H1 (cell line): Measurements from ENCODE around the gene C1GALT1. TPM values are rescaled to one million over a fixed set of nuclear protein-coding genes. Genes with fewer than 3 reads are reported as not detected.

Experiments
- CTCF ChIA-PET: fragments of 300-600 bp; sonication (Branson Sonifier 250); formaldehyde crosslinking; loops from one replicate; lab custom pipeline; 2021; ENCODE audit not compliant: partially characterized antibody; lab: Charles Lee
- POLR2A ChIA-PET: fragments of 300-600 bp; sonication (Branson Sonifier 250); formaldehyde crosslinking; loops from one replicate; lab custom pipeline; 2021; ENCODE audit warnings: inconsistent platforms; ENCODE audit not compliant: partially characterized antibody; lab: Charles Lee
- DNase-seq, 2 experiments: peaks; one replicate each; pipeline versions ENCODE4 v3.0.0 to v3.0.0-alpha.2; 2010 to 2022; ENCODE audit warnings: low spot score in 2 of 2, low read depth in 1 of 2, mixed read lengths in 1 of 2
- FAIRE-seq: peaks from 2 replicates; lab custom pipeline; 2011; peaks lifted over from hg19 to GRCh38; lab: Jason Lieb, UNC
- H2AFZ ChIP-seq: 2 replicates; pipeline ENCODE4 v1.8.1; 2012; ENCODE audit warnings: low read length, inconsistent platforms
- H2AK5ac ChIP-seq: 2 replicates; pipeline ENCODE4 v1.6.1; 2013; ENCODE audit warnings: low read depth, low read length
- H2BK120ac ChIP-seq: replicated peaks from 2 replicates; pipeline ENCODE3; 2013; ENCODE audit warnings: low read depth, low read length, inconsistent platforms
- H2BK12ac ChIP-seq: 2 replicates; pipeline ENCODE4 v1.6.1; 2013; ENCODE audit warnings: low read depth, low read length
- H2BK15ac ChIP-seq: 2 replicates; pipeline ENCODE4 v1.6.1; 2013; ENCODE audit warnings: low read length
- H2BK20ac ChIP-seq: 2 replicates; pipeline ENCODE4 v1.6.1; 2013; ENCODE audit warnings: low read length
- H2BK5ac ChIP-seq: 2 replicates; pipeline ENCODE4 v1.6.1; 2013; ENCODE audit warnings: low read depth, low read length
- H3K14ac ChIP-seq: 2 replicates; pipeline ENCODE4 v1.6.1; 2013; ENCODE audit warnings: inconsistent platforms; ENCODE audit not compliant: insufficient read length
- H3K18ac ChIP-seq: 2 replicates; pipeline ENCODE4 v1.6.1; 2013; ENCODE audit warnings: low read length; ENCODE audit errors: extremely low read depth
- H3K23ac ChIP-seq: 2 replicates; pipeline ENCODE4 v1.6.1; 2013; ENCODE audit warnings: inconsistent platforms; ENCODE audit not compliant: insufficient read length
- H3K23me2 ChIP-seq: 2 replicates; pipeline ENCODE4 v1.6.1; 2013; ENCODE audit warnings: low read depth, low read length
- H3K27ac ChIP-seq: 2 replicates; pipeline ENCODE4 v1.6.1; 2011; ENCODE audit warnings: low read depth, low read length, inconsistent platforms
- H3K27me3 ChIP-seq, 4 experiments: replicated peaks in 1 of 4; 1 replicate in 1 of 4; 2 replicates in 3 of 4; pipeline versions ENCODE4 v1.6.1 to v1.8.1; 2011 to 2013; ENCODE audit warnings: low read length in 3 of 4, mild to moderate bottlenecking in 3 of 4, inconsistent platforms in 2 of 4, mixed read lengths in 2 of 4, moderate library complexity in 1 of 4; ENCODE audit not compliant: control insufficient read depth in 3 of 4, insufficient read depth in 3 of 4; ENCODE audit errors: extremely low read depth in 1 of 4
- H3K36me3 ChIP-seq, 4 experiments: 2 replicates each; pipeline versions ENCODE4 v1.6.1 to v1.8.1; 2011 to 2013; ENCODE audit warnings: mild to moderate bottlenecking in 4 of 4, low read length in 3 of 4, moderate library complexity in 2 of 4, control low read depth in 1 of 4, inconsistent platforms in 1 of 4; ENCODE audit not compliant: insufficient read depth in 4 of 4, control insufficient read depth in 2 of 4
- H3K4ac ChIP-seq: replicated peaks from 2 replicates; pipeline ENCODE3; 2013; ENCODE audit warnings: low read length, low read depth, mixed read lengths, inconsistent platforms; ENCODE audit not compliant: insufficient read length
- H3K4me1 ChIP-seq, 4 experiments: replicated peaks in 1 of 4; 1 replicate in 1 of 4; 2 replicates in 3 of 4; pipeline versions ENCODE4 v1.6.1 to v1.8.1; 2011 to 2013; ENCODE audit warnings: low read length in 3 of 4, inconsistent platforms in 2 of 4, mixed read lengths in 1 of 4; ENCODE audit not compliant: insufficient read depth in 4 of 4, control insufficient read depth in 3 of 4
- H3K4me2 ChIP-seq, 2 experiments: 2 replicates each; pipeline versions ENCODE4 v1.6.1 to v1.8.1; 2011 to 2013; ENCODE audit warnings: low read depth in 2 of 2, low read length in 2 of 2, control low read depth in 1 of 2, inconsistent platforms in 1 of 2, mild to moderate bottlenecking in 1 of 2; ENCODE audit not compliant: insufficient read depth in 1 of 2
- H3K4me3 ChIP-seq, 4 experiments: fragments of 200-600, 300-600 bp in 1 of 4; sonication (generic), shearing (Covaris generic), sonication (Bioruptor Twin) in 1 of 4; 2 replicates each; pipeline versions ENCODE4 v1.5.1 to v1.8.1; 2011 to 2016; ENCODE audit warnings: low read length in 4 of 4, low read depth in 3 of 4, control low read depth in 2 of 4, inconsistent platforms in 2 of 4, mild to moderate bottlenecking in 2 of 4, mixed read lengths in 1 of 4, moderate library complexity in 1 of 4; ENCODE audit not compliant: insufficient read depth in 2 of 4; ENCODE audit errors: extremely low read depth in 1 of 4
- H3K56ac ChIP-seq: replicated peaks from 2 replicates; pipeline ENCODE3; 2013; ENCODE audit warnings: low read depth, mild to moderate bottlenecking, mixed read lengths, low read length, inconsistent platforms; ENCODE audit not compliant: insufficient read length
- H3K79me1 ChIP-seq: 2 replicates; pipeline ENCODE4 v1.6.1; 2013; ENCODE audit warnings: low read depth, low read length, control low read depth
- H3K79me2 ChIP-seq, 2 experiments: 2 replicates each; pipeline versions ENCODE4 v1.6.1 to v1.8.1; 2012 to 2013; ENCODE audit warnings: low read length in 2 of 2, mild to moderate bottlenecking in 2 of 2, inconsistent platforms in 1 of 2; ENCODE audit not compliant: insufficient read depth in 2 of 2, control insufficient read depth in 1 of 2
- H3K9ac ChIP-seq, 4 experiments: replicated peaks in 1 of 4; 1 replicate in 1 of 4; 2 replicates in 3 of 4; pipeline versions ENCODE4 v1.6.1 to v1.8.1; 2011 to 2013; ENCODE audit warnings: low read depth in 3 of 4, low read length in 3 of 4, control low read depth in 2 of 4, mild to moderate bottlenecking in 2 of 4, moderate library complexity in 2 of 4, inconsistent platforms in 1 of 4; ENCODE audit errors: extremely low read depth in 1 of 4
- H3K9me3 ChIP-seq, 2 experiments: 2 replicates each; pipeline versions ENCODE4 v1.6.1 to v1.8.1; 2012 to 2013; ENCODE audit warnings: mild to moderate bottlenecking in 2 of 2, moderate library complexity in 2 of 2, control low read depth in 1 of 2, inconsistent platforms in 1 of 2, low read depth in 1 of 2, low read length in 1 of 2, mixed read lengths in 1 of 2; ENCODE audit not compliant: insufficient read depth in 2 of 2
- H4K20me1 ChIP-seq, 2 experiments: replicated peaks in 1 of 2; 2 replicates each; pipeline versions ENCODE3 to v1.8.1; 2011 to 2013; ENCODE audit warnings: inconsistent platforms in 2 of 2, low read length in 2 of 2, mild to moderate bottlenecking in 1 of 2; ENCODE audit not compliant: insufficient read depth in 2 of 2, control insufficient read depth in 1 of 2
- H4K5ac ChIP-seq: 2 replicates; pipeline ENCODE4 v1.6.1; 2013; ENCODE audit warnings: low read length, low read depth, mixed read lengths, inconsistent platforms; ENCODE audit not compliant: insufficient read length
- H4K8ac ChIP-seq: 2 replicates; pipeline ENCODE4 v1.8.0; 2013; ENCODE audit warnings: mild to moderate bottlenecking, moderate library complexity, low read length, inconsistent platforms; ENCODE audit not compliant: insufficient read depth; ENCODE audit errors: extremely low read depth
- H4K91ac ChIP-seq: replicated peaks from 2 replicates; pipeline ENCODE3; 2013; ENCODE audit warnings: low read length, mixed read lengths, inconsistent platforms; ENCODE audit not compliant: insufficient read length
- FOSL1 ChIP-seq: IDR thresholded peaks from 2 replicates; pipeline ENCODE4 v1.6.1; 2011; ENCODE audit warnings: mild to moderate bottlenecking, low read depth, low read length, moderate library complexity; ENCODE audit not compliant: insufficient read depth
- GABPA ChIP-seq: IDR thresholded peaks from 2 replicates; pipeline ENCODE4 v1.6.1; 2011; ENCODE audit warnings: mild to moderate bottlenecking, low read length, moderate library complexity, borderline replicate concordance; ENCODE audit not compliant: insufficient read depth
- HDAC6 ChIP-seq: IDR thresholded peaks from one replicate; pipeline ENCODE4 v1.7.1; 2012; ENCODE audit warnings: low read depth, mild to moderate bottlenecking, inconsistent platforms, low read length, moderate library complexity
- RFX5 ChIP-seq: IDR thresholded peaks from 2 replicates; pipeline ENCODE4 v1.6.1; 2011; ENCODE audit warnings: low read depth, low read length, improper control_type of control experiment, borderline replicate concordance
- SRF ChIP-seq: IDR thresholded peaks from 2 replicates; pipeline ENCODE4 v1.6.1; 2011; ENCODE audit warnings: mild to moderate bottlenecking, low read depth, low read length, moderate library complexity
- TAF1 ChIP-seq: IDR thresholded peaks from 2 replicates; pipeline ENCODE4 v1.6.1; 2011; ENCODE audit warnings: mild to moderate bottlenecking, low read depth, low read length
- TBP ChIP-seq: IDR thresholded peaks from 2 replicates; pipeline ENCODE4 v1.6.1; 2011; ENCODE audit warnings: low read depth, low read length, improper control_type of control experiment
- WGBS, 2 experiments: shearing (Covaris generic) in 1 of 2; methylation state at CpG; one replicate each; pipeline versions ENCODE4 v1.1.6 to v1.1.7; 2013 to 2015; ENCODE audit warnings: low lambda C conversion rate in 2 of 2, mixed read lengths in 2 of 2, inconsistent platforms in 1 of 2, low coverage in 1 of 2, missing lambda C conversion rate in 1 of 2; ENCODE audit not compliant: insufficient replicate concordance in 2 of 2, insufficient coverage in 1 of 2, insufficient read length in 1 of 2; ENCODE audit errors: extremely low coverage in 1 of 2, missing lambda C conversion rate in 1 of 2; 5-methylcytosine and 5-hydroxymethylcytosine counted together
- polyA plus RNA-seq, 7 experiments: library from polyadenylated mRNA; depleted of rRNA in 3 of 7; stranded (reverse) in 5 of 7; unstranded in 2 of 7; fragments of >200 nt in 5 of 7; fragments of 200-250 nt in 2 of 7; gene quantifications; 1 replicate in 5 of 7; 2 replicates in 1 of 7; 4 replicates in 1 of 7; pipeline versions ENCODE4 v1.2.1 to v1.2.3, GENCODE V29; 2011 to 2013; ENCODE audit warnings: missing spikeins in 2 of 7, mixed read lengths in 2 of 7
- total RNA-seq: library from RNA; stranded (reverse); fragmentation: NEBNext Ultra II Directional; extraction: Animal tissue kit (Norgen Biotek cat#: 25700); gene quantifications from 2 replicates; pipeline ENCODE4 v1.2.1, GENCODE V29; 2021
- TF ChIP-seq, protein P1 (sequence below): IDR thresholded peaks from 2 replicates; pipeline ENCODE4 v1.6.1; 2012; ENCODE audit warnings: inconsistent platforms
- TF ChIP-seq, protein P2 (sequence below): IDR thresholded peaks from 2 replicates; pipeline ENCODE4 v1.6.1; 2012; ENCODE audit warnings: inconsistent platforms

Gene C1GALT1
- total and polyA plus RNA-seq, 2 of the 8 experiments (the other 6 are each of a cell fraction or from before 2014, with no cell fraction given) = 18.7 to 94.2 TPM

DNA sequence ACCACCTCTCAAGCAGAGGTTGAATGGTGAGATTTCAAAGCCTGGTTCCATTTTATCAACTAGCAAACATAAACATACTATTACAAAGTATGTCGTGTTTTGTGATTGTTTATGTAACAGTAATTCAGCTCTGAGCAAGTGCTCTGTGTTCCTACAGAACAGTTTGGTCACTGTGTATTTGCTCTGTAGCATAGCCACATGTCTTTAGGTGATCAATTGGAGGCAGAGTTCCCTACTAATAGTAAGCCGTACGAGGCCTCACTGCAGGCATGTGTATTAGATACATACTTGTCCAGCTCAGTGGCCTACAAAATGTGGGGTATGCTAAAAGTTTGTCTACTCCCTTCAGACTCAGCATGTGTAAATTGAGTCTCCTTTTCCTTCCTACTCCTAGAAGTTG is 53.0 kb downstream of the C1GALT1 start:
- Histone ChIP-seq H2BK20ac (no peak overlapping the region), H3K4me2 (no peak overlapping the region), H2AFZ (no peak overlapping the region), H3K36me3 (peaks cover 0 to 31% (median 6%) of the 10 kb centered on the region in 4 experiments; a peak in 5 of 8 replicates), H3K56ac (no peak overlapping the region), H2BK15ac (no peak overlapping the region), H2BK12ac (no peak overlapping the region), H3K14ac (no peak overlapping the region), H3K23ac (no peak overlapping the region), H4K91ac (no peak overlapping the region), H2AK5ac (no peak overlapping the region), H4K8ac (no peak overlapping the region), H3K4me1 (peaks cover 0 to 22% (median 13%) of the 10 kb centered on the region in 4 experiments; a peak in 4 of 7 replicates), H3K27me3 (no peaks in the 10 kb centered on the region), H3K9ac (no peak overlapping the region), H3K4me3 (no peak overlapping the region; a peak in 1 of 8 replicates), H3K79me1 (no peaks in the 10 kb centered on the region), H3K18ac (no peak overlapping the region), H3K4ac (no peak overlapping the region), H3K9me3 (no peaks in the 10 kb centered on the region), H3K27ac (no peak overlapping the region), H3K79me2 (peaks cover 0 to 84% of the 10 kb centered on the region in 2 experiments; a peak in 3 of 4 replicates), H4K20me1 (no peaks in the 10 kb centered on the region), H3K23me2 (no peaks in the 10 kb centered on the region), H2BK5ac (no peak overlapping the region), H4K5ac (no peak overlapping the region), H2BK120ac (no peak overlapping the region)
- TF ChIP-seq SRF (no peak), GABPA (no peak), FOSL1 (no peak), TAF1 (no peak), HDAC6 (no peak), RFX5 (no peak), TBP (no peak)
- TF ChIP-seq, protein P1, sequence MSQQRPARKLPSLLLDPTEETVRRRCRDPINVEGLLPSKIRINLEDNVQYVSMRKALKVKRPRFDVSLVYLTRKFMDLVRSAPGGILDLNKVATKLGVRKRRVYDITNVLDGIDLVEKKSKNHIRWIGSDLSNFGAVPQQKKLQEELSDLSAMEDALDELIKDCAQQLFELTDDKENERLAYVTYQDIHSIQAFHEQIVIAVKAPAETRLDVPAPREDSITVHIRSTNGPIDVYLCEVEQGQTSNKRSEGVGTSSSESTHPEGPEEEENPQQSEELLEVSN = no peak
- TF ChIP-seq, protein P2, sequence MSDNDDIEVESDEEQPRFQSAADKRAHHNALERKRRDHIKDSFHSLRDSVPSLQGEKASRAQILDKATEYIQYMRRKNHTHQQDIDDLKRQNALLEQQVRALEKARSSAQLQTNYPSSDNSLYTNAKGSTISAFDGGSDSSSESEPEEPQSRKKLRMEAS = no peak
- ChIA-PET CTCF (interaction anchor here (2.2 kb wide), 1 partner anchor 132 kb away, joined by 12 read pairs; no protein-coding TSS in a partner anchor), POLR2A (interaction anchor here (1.2 kb wide), 1 partner anchor 20 kb away, joined by 3 read pairs; no protein-coding TSS in a partner anchor)
- FAIRE-seq = no peak
- DNase-seq = no peak
- 82% methylated on average over 3 of the region's 3 CpGs; no CpG with 5 or more reads in 1 of the 2 experiments for WGBS, 2 experiments
